IMR-90 (cell line): Measurements from ENCODE around the gene ACTA2. TPM values are rescaled to one million over a fixed set of nuclear protein-coding genes. Genes with fewer than 3 reads are reported as not detected.

Source experiments
- ATAC-seq: fragments of 200-7000 bp; cut with Tn5 transposase; 2 replicates; pipeline ENCODE4 v1.9.1; 2020; ENCODE audit warnings: low read depth, mild to moderate bottlenecking, moderate library complexity
- BruUV-seq: library from RNA; stranded (reverse); fragments of 400-500 nt; replicated peaks from 2 replicates; lab custom pipeline; 2021; lab: Mats Ljungman, UMichigan
- CTCF ChIA-PET: fragments of 300-600 bp; formaldehyde crosslinking; extraction: SDS; loops from one replicate; lab custom pipeline; 2021; ENCODE audit warnings: antibody characterized with exemption; lab: Yijun Ruan, JAX
- POLR2A ChIA-PET: fragments of 300-600 bp; sonication (Branson Sonifier 250); formaldehyde crosslinking; loops from one replicate; lab custom pipeline; 2022; ENCODE audit warnings: antibody characterized with exemption; ENCODE audit not compliant: unreplicated experiment; lab: Charles Lee
- DNase-seq: peaks from one replicate; pipeline ENCODE4 v3.0.0; 2013
- H2AFZ ChIP-seq: replicated peaks from 2 replicates; pipeline ENCODE3; 2013; ENCODE audit warnings: low read length, mild to moderate bottlenecking; ENCODE audit not compliant: poor library complexity
- H2AK5ac ChIP-seq: 2 replicates; pipeline ENCODE4 v1.6.1; 2013; ENCODE audit warnings: low read depth, low read length, inconsistent platforms
- H2AK9ac ChIP-seq: replicated peaks from 2 replicates; pipeline ENCODE3; 2013; ENCODE audit warnings: mild to moderate bottlenecking, low read depth, low read length, moderate library complexity; ENCODE audit not compliant: poor library complexity
- H2BK120ac ChIP-seq: 2 replicates; pipeline ENCODE4 v1.6.1; 2013; ENCODE audit warnings: low read depth, low read length, inconsistent platforms
- H2BK15ac ChIP-seq: 3 replicates; pipeline ENCODE4 v1.6.1; 2013; ENCODE audit warnings: low read depth, low read length, inconsistent platforms
- H2BK20ac ChIP-seq: 2 replicates; pipeline ENCODE4 v1.6.1; 2013; ENCODE audit warnings: low read depth, mild to moderate bottlenecking, inconsistent platforms, low read length, moderate library complexity
- H2BK5ac ChIP-seq: 2 replicates; pipeline ENCODE4 v1.6.1; 2013; ENCODE audit warnings: mild to moderate bottlenecking, low read depth, low read length, inconsistent platforms; ENCODE audit not compliant: poor library complexity, severe bottlenecking
- H3K14ac ChIP-seq: replicated peaks from 2 replicates; pipeline ENCODE4 v1.6.1; 2013; ENCODE audit warnings: low read depth, low read length, inconsistent platforms
- H3K18ac ChIP-seq: 2 replicates; pipeline ENCODE4 v1.6.1; 2013; ENCODE audit warnings: low read depth, low read length, control low read depth
- H3K23ac ChIP-seq: 2 replicates; pipeline ENCODE4 v1.6.1; 2013; ENCODE audit warnings: low read depth, low read length, inconsistent platforms
- H3K27ac ChIP-seq: 2 replicates; pipeline ENCODE4 v1.5.1; 2013; ENCODE audit warnings: mild to moderate bottlenecking, control low read depth, low read length; ENCODE audit not compliant: insufficient read depth
- H3K27me3 ChIP-seq: 2 replicates; pipeline ENCODE4 v1.6.1; 2013; ENCODE audit warnings: low read length; ENCODE audit not compliant: control insufficient read depth, insufficient read depth
- H3K36me3 ChIP-seq: 2 replicates; pipeline ENCODE4 v1.6.1; 2013; ENCODE audit warnings: low read length, mixed read lengths; ENCODE audit not compliant: control insufficient read depth, insufficient read depth
- H3K4ac ChIP-seq: 2 replicates; pipeline ENCODE4 v1.6.1; 2013; ENCODE audit warnings: low read depth, low read length, inconsistent platforms
- H3K4me1 ChIP-seq: 2 replicates; pipeline ENCODE4 v1.6.1; 2013; ENCODE audit warnings: low read length, mixed read lengths; ENCODE audit not compliant: control insufficient read depth, insufficient read depth
- H3K4me2 ChIP-seq: 2 replicates; pipeline ENCODE4 v1.6.1; 2013; ENCODE audit warnings: low read depth, mild to moderate bottlenecking, control low read depth, low read length, moderate library complexity
- H3K4me3 ChIP-seq: 2 replicates; pipeline ENCODE4 v1.5.1; 2013; ENCODE audit warnings: low read depth, mild to moderate bottlenecking, control low read depth, low read length, moderate library complexity; ENCODE audit not compliant: insufficient read depth
- H3K56ac ChIP-seq: 2 replicates; pipeline ENCODE4 v1.6.1; 2013; ENCODE audit warnings: low read length, inconsistent platforms; ENCODE audit not compliant: insufficient read depth; ENCODE audit errors: extremely low read depth
- H3K79me1 ChIP-seq, 2 experiments: 2 replicates each; pipeline ENCODE4 v1.6.1; 2013; ENCODE audit warnings: low read length in 2 of 2, inconsistent platforms in 1 of 2, low read depth in 1 of 2
- H3K9ac ChIP-seq: 2 replicates; pipeline ENCODE4 v1.6.1; 2013; ENCODE audit warnings: low read depth, low read length, control low read depth
- H3K9me1 ChIP-seq: 2 replicates; pipeline ENCODE4 v1.6.1; 2013; ENCODE audit warnings: low read length, inconsistent platforms; ENCODE audit not compliant: insufficient read depth
- H3K9me3 ChIP-seq: 2 replicates; pipeline ENCODE4 v1.6.1; 2013; ENCODE audit warnings: low read length; ENCODE audit not compliant: control insufficient read depth, insufficient read depth
- H4K20me1 ChIP-seq: 2 replicates; pipeline ENCODE4 v1.6.1; 2013; ENCODE audit warnings: low read length, inconsistent platforms; ENCODE audit not compliant: insufficient read depth
- H4K5ac ChIP-seq: 2 replicates; pipeline ENCODE4 v1.6.1; 2013; ENCODE audit warnings: mild to moderate bottlenecking, low read depth, low read length, control low read depth
- H4K8ac ChIP-seq, 2 experiments: 2 replicates each; pipeline ENCODE4 v1.6.1; 2013; ENCODE audit warnings: low read depth in 2 of 2, low read length in 2 of 2, control low read depth in 1 of 2, inconsistent platforms in 1 of 2
- H4K91ac ChIP-seq: 2 replicates; pipeline ENCODE4 v1.6.1; 2013; ENCODE audit warnings: low read depth, low read length, inconsistent platforms; ENCODE audit not compliant: insufficient read depth
- BHLHE40 ChIP-seq: fragments of 150-350 bp; IDR thresholded peaks from 2 replicates; pipeline ENCODE4 v1.6.1; 2016; ENCODE audit warnings: mild to moderate bottlenecking, low read depth, low read length
- CTCF ChIP-seq: conservative IDR thresholded peaks from 2 replicates; pipeline ENCODE4 v1.5.1; 2012; ENCODE audit warnings: mild to moderate bottlenecking, low read depth, low read length, improper control_type of control experiment
- ELK1 ChIP-seq: fragments of 150-350 bp; IDR thresholded peaks from 2 replicates; pipeline ENCODE4 v1.6.1; 2016; ENCODE audit warnings: low read depth, mild to moderate bottlenecking, low read length, moderate library complexity, borderline replicate concordance
- FOS ChIP-seq: fragments of 150-350 bp; IDR thresholded peaks from 2 replicates; pipeline ENCODE4 v1.6.1; 2016; ENCODE audit warnings: low read depth, low read length
- MAZ ChIP-seq: IDR thresholded peaks from 2 replicates; pipeline ENCODE4 v1.6.1; 2012; ENCODE audit warnings: low read depth, mild to moderate bottlenecking, low read length, improper control_type of control experiment, moderate library complexity, borderline replicate concordance
- MXI1 ChIP-seq: IDR thresholded peaks from 2 replicates; pipeline ENCODE4 v1.6.1; 2012; ENCODE audit warnings: low read depth, mild to moderate bottlenecking, low read length, moderate library complexity, borderline replicate concordance
- NFE2L2 ChIP-seq: fragments of 150-350 bp; IDR thresholded peaks from 2 replicates; pipeline ENCODE4 v1.6.1; 2016; ENCODE audit warnings: low read depth, mild to moderate bottlenecking, low read length
- POLR2A ChIP-seq: IDR thresholded peaks from 2 replicates; pipeline ENCODE4 v1.6.1; 2012; ENCODE audit warnings: mild to moderate bottlenecking, low read depth, low read length
- RAD21 ChIP-seq: IDR thresholded peaks from 2 replicates; pipeline ENCODE4 v1.6.1; 2012; ENCODE audit warnings: low read length, improper control_type of control experiment
- RCOR1 ChIP-seq: IDR thresholded peaks from 2 replicates; pipeline ENCODE4 v1.6.1; 2012; ENCODE audit warnings: mild to moderate bottlenecking, low read length, improper control_type of control experiment; ENCODE audit not compliant: insufficient replicate concordance
- RFX5 ChIP-seq: IDR thresholded peaks from 2 replicates; pipeline ENCODE4 v1.8.0; 2012; ENCODE audit warnings: low read depth, mild to moderate bottlenecking, low read length, moderate library complexity
- USF2 ChIP-seq: fragments of 150-350 bp; IDR thresholded peaks from 2 replicates; pipeline ENCODE4 v1.6.1; 2017; ENCODE audit warnings: mild to moderate bottlenecking, antibody characterized with exemption, low read length, low read depth
- WGBS, 2 experiments: methylation state at CpG; one replicate each; pipeline versions ENCODE4 v1.1.5 to v1.1.7; 2013; ENCODE audit warnings: missing lambda C conversion rate in 2 of 2; ENCODE audit not compliant: insufficient read length in 1 of 2; ENCODE audit errors: extremely low coverage in 2 of 2; 5-methylcytosine and 5-hydroxymethylcytosine counted together
- dilution Hi-C: fragments of 300-500 bp; cut with HindIII; formaldehyde crosslinking; loops from one replicate; pipeline ENCODE4 v1.14.3; 2018; ENCODE audit warnings: low sequenced_read_pairs; ENCODE audit not compliant: unreplicated experiment
- in situ Hi-C: fragments of 300-500 bp; cut with MboI; formaldehyde crosslinking; loops from 3 replicates; pipeline ENCODE4 v1.14.3; 2019; ENCODE audit warnings: low sequenced_read_pairs, inconsistent platforms, mixed read lengths
- intact Hi-C: fragments of 100-400 bp; cut with micrococcal nuclease; formaldehyde crosslinking; loops from 2 replicates; pipeline ENCODE4 v1.10.0; 2022
- polyA plus RNA-seq, 3 experiments: library from polyadenylated mRNA; depleted of rRNA; stranded (reverse); fragments of >200 nt; gene quantifications; 2 replicates each; pipeline ENCODE4 v1.2.3, GENCODE V29; 2012; ENCODE audit warnings: low replicate concordance in 1 of 3
- total RNA-seq: library from RNA; depleted of rRNA; stranded (reverse); fragments of >200 nt; gene quantifications from 2 replicates; pipeline ENCODE4 v1.2.3, GENCODE V29; 2012

The ACTA2 gene
- total and polyA plus RNA-seq, 2 of the 4 experiments (the other 2 are of a cell fraction), result 978 to 1,235 TPM

- no peaks in the 10 kb centered on the region for H3K9me3 ChIP-seq
- intact Hi-C loops, result no loop called here
- no TSS peak for BruUV-seq
Measured at GRCh38 chr10:88974446-88975376, 22.1 kb upstream of the ACTA2 start.

More at GRCh38 chr10:88974446-88975376, 22.1 kb upstream of the ACTA2 start:
- Histone ChIP-seq H3K23ac (no peak overlapping the region), H4K91ac (peak overlapping the region; percentile 2; the same call in 1 of the 2 replicates), H3K9me1 (peaks cover 6% of the 10 kb centered on the region; the same call in 1 of the 2 replicates), H2AK5ac (peak overlapping the region; percentile 72), H3K36me3 (no peaks in the 10 kb centered on the region), H3K4me2 (peak overlapping the region; percentile 99), H3K14ac (peak overlapping the region; percentile 47; the same call in 1 of the 2 replicates), H3K79me1 (peaks cover 14 to 38% of the 10 kb centered on the region in 2 experiments), H4K8ac (peak overlapping the region; percentile 4 to 51; a peak in 2 of 4 replicates), H3K27me3 (no peaks in the 10 kb centered on the region), H3K4me1 (peaks cover 3% of the 10 kb centered on the region), H3K4me3 (peak overlapping the region; percentile 53; the same call in 1 of the 2 replicates), H2AFZ (no peak overlapping the region), H4K5ac (peak overlapping the region; percentile 45), H2BK5ac (peak overlapping the region; percentile 59), H3K27ac (peak overlapping the region; percentile 69; the same call in 1 of the 2 replicates), H2BK120ac (peak overlapping the region; percentile 62), H3K9ac (peak overlapping the region; percentile 90; the same call in 1 of the 2 replicates), H2AK9ac (no peak overlapping the region), H3K18ac (peak overlapping the region; percentile 74; the same call in 1 of the 2 replicates), H4K20me1 (no peaks in the 10 kb centered on the region), H2BK15ac (no peak overlapping the region; the same call in 2 of the 3 replicates), H3K56ac (peak overlapping the region; percentile 66; the same call in 1 of the 2 replicates), H2BK20ac (peak overlapping the region; percentile 11; the same call in 1 of the 2 replicates), H3K4ac (peak overlapping the region; percentile 48; the same call in 1 of the 2 replicates)
- ATAC-seq (peak; percentile 42), DNase-seq (peak; percentile 44)
- in situ Hi-C loops, result no loop called here
- 41% methylated on average over 3 of the region's 7 CpGs; no CpG with 5 or more reads in 1 of the 2 experiments for WGBS, 2 experiments
- dilution Hi-C loops, result no loop called here
- CTCF ChIA-PET, result no interaction called here
- TF ChIP-seq NFE2L2 (no peak), USF2 (no peak), BHLHE40 (no peak), CTCF (no peak), ELK1 (no peak), POLR2A (no peak), RFX5 (no peak), RAD21 (no peak), FOS (no peak), MXI1 (no peak), RCOR1 (no peak), MAZ (no peak)
- POLR2A ChIA-PET, result no interaction called here
